HCT116 (cell line): ENCODE measurements around the gene SLC40A1.

Experiments
- POLR2A ChIP-seq: IDR thresholded peaks from 2 replicates; pipeline ENCODE4 v1.7.0; 2011; ENCODE audit warnings: borderline replicate concordance; ENCODE audit not compliant: insufficient read depth, insufficient read length; ENCODE audit errors: extremely low read depth
- SP1 ChIP-seq: IDR thresholded peaks from 2 replicates; pipeline ENCODE4 v1.6.1; 2012; ENCODE audit warnings: low read depth

GRCh38 chr2:189511960-189512319, 68.6 kb downstream of the SLC40A1 start:
- TF ChIP-seq SP1 (no peak), POLR2A (no peak)
